Transverse colon (tissue), 4 donors: ENCODE data around the gene CYB5R4.

Experiments
- EP300 ChIP-seq: sonication (generic); formaldehyde crosslinking; IDR thresholded peaks from one replicate; pipeline ENCODE4 v1.6.1; 2017; ENCODE audit warnings: antibody characterized with exemption, low read depth
- POLR2A ChIP-seq: fragments of 450-650 bp; IDR thresholded peaks from one replicate; pipeline ENCODE4 v1.6.1; 2016; ENCODE audit warnings: antibody characterized with exemption, mild to moderate bottlenecking, moderate library complexity
- POLR2AphosphoS5 ChIP-seq, 3 donors: sonication (generic); formaldehyde crosslinking; IDR thresholded peaks; one replicate each; pipeline ENCODE4 v1.6.1; 2016; ENCODE audit warnings: antibody characterized with exemption in 3 of 3
- TF ChIP-seq, protein P1 (sequence below), 5 experiments: fragments of 200-600 bp in 3 of 5; fragments of 450-650 bp in 2 of 5; sonication (generic) in 3 of 5; IDR thresholded peaks; 1 replicate in 2 of 5; 2 replicates in 3 of 5; pipeline ENCODE4 v1.5.1; 2016 to 2017; ENCODE audit warnings: antibody characterized with exemption in 5 of 5, inconsistent platforms in 3 of 5, mild to moderate bottlenecking in 2 of 5, moderate library complexity in 1 of 5

GRCh38 chr6:83978324-83978734 lies 118.8 kb downstream of the CYB5R4 start:
- TF ChIP-seq, protein P1, sequence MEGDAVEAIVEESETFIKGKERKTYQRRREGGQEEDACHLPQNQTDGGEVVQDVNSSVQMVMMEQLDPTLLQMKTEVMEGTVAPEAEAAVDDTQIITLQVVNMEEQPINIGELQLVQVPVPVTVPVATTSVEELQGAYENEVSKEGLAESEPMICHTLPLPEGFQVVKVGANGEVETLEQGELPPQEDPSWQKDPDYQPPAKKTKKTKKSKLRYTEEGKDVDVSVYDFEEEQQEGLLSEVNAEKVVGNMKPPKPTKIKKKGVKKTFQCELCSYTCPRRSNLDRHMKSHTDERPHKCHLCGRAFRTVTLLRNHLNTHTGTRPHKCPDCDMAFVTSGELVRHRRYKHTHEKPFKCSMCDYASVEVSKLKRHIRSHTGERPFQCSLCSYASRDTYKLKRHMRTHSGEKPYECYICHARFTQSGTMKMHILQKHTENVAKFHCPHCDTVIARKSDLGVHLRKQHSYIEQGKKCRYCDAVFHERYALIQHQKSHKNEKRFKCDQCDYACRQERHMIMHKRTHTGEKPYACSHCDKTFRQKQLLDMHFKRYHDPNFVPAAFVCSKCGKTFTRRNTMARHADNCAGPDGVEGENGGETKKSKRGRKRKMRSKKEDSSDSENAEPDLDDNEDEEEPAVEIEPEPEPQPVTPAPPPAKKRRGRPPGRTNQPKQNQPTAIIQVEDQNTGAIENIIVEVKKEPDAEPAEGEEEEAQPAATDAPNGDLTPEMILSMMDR (IDR thresholded peaks at IDR 0.05) = no peak
- TF ChIP-seq POLR2A = no peak
- no peak for TF ChIP-seq EP300
- TF ChIP-seq POLR2AphosphoS5 (IDR thresholded peaks at IDR 0.05) = no peak
